Stomach smooth muscle (tissue), 2 donors: ENCODE measurements around the gene ENPP3.

ENCODE experiments used
- H3K27ac ChIP-seq: one replicate; pipeline ENCODE4 v1.7.0; 2013; ENCODE audit warnings: mild to moderate bottlenecking, low read length, inconsistent platforms
- H3K27me3 ChIP-seq, 2 donors: one replicate each; pipeline ENCODE4 v1.7.0; 2013; ENCODE audit warnings: low read length in 2 of 2; ENCODE audit not compliant: insufficient read depth in 2 of 2, control insufficient read depth in 1 of 2
- H3K36me3 ChIP-seq, 2 donors: one replicate each; pipeline ENCODE4 v1.7.0; 2013; ENCODE audit warnings: low read length in 2 of 2; ENCODE audit not compliant: control insufficient read depth in 2 of 2, insufficient read depth in 2 of 2
- H3K4me1 ChIP-seq: one replicate; pipeline ENCODE4 v1.7.0; 2013; ENCODE audit warnings: low read length; ENCODE audit not compliant: control insufficient read depth, insufficient read depth
- H3K4me3 ChIP-seq, 2 donors: one replicate each; pipeline ENCODE4 v1.7.0; 2013; ENCODE audit warnings: low read length in 2 of 2
- H3K9ac ChIP-seq, 2 donors: one replicate each; pipeline ENCODE4 v1.7.0; 2013; ENCODE audit warnings: low read length in 2 of 2, mild to moderate bottlenecking in 1 of 2
- H3K9me3 ChIP-seq, 2 donors: one replicate each; pipeline ENCODE4 v1.7.0; 2013; ENCODE audit warnings: low read length in 2 of 2; ENCODE audit not compliant: control insufficient read depth in 2 of 2
- donor health status: healthy.
- donor health status: Pancreatic carcinoma.

The ENPP3 gene

DNA sequence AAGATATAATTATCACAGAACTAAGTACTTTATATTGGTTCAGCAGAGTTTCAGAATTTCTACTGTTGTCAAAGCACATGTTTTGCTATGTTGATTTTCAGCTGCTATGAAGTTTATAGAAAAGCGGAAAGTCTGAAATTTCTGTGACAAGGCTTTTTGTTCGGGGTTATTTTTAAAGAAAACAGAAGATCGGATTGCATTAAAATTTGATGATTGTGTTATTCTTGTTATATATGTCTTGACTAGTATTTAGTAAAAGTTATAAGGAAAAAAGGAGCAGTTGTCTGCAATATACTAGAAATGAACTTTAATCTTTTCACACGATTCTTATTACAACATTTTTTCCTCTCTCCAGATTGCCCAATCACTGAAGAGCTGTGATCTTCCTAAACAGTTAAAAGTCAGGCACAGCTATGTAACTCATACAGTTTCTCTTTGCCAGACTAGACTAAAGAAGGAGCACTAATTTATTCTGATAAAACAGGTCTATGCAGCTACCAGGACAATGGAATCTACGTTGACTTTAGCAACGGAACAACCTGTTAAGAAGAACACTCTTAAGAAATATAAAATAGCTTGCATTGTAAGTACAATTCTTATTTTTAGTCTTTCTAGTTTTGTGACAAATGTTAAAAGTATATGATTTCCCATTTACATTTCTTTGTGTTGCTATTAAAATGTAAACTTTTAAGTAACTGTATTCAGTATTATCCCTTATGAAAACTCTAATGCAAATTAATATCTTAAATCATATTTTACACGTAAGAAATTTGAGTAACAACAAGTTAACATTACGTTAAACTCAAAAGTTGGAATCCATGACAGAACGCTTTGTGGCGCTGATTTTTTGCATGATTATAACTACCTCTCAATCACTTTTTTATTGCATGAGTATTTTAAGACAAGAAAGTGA is at the start of gene ENPP3:
Gene ENPP3 (plus strand): TSS at position 423 of the 913 bp plus-strand sequence. CDS start 83 bp downstream, at position 506.
- Histone ChIP-seq H3K36me3 (no peaks in the 10 kb centered on the region), H3K27me3 (no peaks in the 10 kb centered on the region), H3K9me3 (no peaks in the 10 kb centered on the region), H3K9ac (no peak within 1 kb of the TSS), H3K4me3 (no peak within 1 kb of the TSS), H3K4me1 (no peaks in the 10 kb centered on the region), H3K27ac (no peak within 1 kb of the TSS)

GRCh38 chr6:131587909-131588308 is 49.2 kb upstream of the ENPP3 start:
- H3K9ac ChIP-seq, result no peak overlapping the region
- H3K4me3 ChIP-seq, result no peak overlapping the region
- no peaks in the 10 kb centered on the region for H3K4me1 ChIP-seq
- no peaks in the 10 kb centered on the region for H3K9me3 ChIP-seq
- peaks cover 26 to 49% of the 10 kb centered on the region in 2 donors for H3K36me3 ChIP-seq
- no peaks in the 10 kb centered on the region for H3K27me3 ChIP-seq
- no peak overlapping the region for H3K27ac ChIP-seq

DNA sequence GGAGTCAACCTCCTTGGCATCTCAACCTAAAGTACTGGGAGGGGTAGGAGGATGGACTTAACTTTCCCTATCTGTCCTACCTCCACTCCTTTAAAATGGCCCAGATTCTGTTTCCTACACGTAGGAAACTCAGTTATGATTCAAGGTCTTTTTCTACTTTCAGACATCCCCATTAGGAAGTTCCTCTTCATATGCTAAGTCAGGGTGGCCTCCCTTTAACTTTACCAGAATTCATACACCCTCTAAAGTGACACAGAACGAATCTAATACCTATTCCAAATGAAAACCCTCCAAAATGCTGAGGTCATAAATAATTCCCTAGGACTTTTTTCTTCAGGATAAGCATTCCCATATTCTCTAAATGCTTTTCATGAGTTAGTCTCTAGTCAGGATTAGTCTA is 48.5 kb upstream of the ENPP3 start:
- Histone ChIP-seq H3K27me3 (no peaks in the 10 kb centered on the region), H3K36me3 (peaks cover 29 to 48% of the 10 kb centered on the region in 2 donors), H3K9ac (no peak overlapping the region), H3K4me3 (no peak overlapping the region), H3K27ac (no peak overlapping the region), H3K4me1 (no peaks in the 10 kb centered on the region), H3K9me3 (no peaks in the 10 kb centered on the region)

- H3K36me3 ChIP-seq, result peaks cover 32 to 56% of the 10 kb centered on the region in 2 donors
- H3K27me3 ChIP-seq, result no peaks in the 10 kb centered on the region
- H3K9me3 ChIP-seq, result no peaks in the 10 kb centered on the region
- H3K9ac ChIP-seq, result no peak overlapping the region
- H3K4me1 ChIP-seq, result no peaks in the 10 kb centered on the region
- H3K27ac ChIP-seq, result no peak overlapping the region
- H3K4me3 ChIP-seq, result no peak overlapping the region
These were observed 44.2 kb upstream of the ENPP3 start for GRCh38 chr6:131592935-131593334.

DNA sequence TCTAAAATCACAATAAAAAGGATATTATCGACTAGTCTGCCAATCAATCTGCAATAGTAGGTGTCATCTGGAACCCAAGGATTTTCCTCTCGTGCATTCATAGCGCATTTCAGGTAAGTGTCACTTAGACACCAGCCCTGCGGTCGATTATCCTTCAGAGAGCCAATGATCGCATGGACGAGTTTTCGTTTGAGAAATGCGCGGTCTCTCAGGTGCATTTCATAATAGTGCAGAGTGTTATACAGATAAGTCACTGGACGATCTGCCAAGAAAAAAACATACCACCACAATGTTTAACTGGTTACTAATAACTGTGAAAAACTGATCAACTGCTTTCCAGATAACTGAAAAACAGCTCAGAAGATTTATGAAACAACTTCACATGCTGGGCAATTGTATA is 43.0 kb upstream of the ENPP3 start:
- H3K4me1 ChIP-seq, result no peaks in the 10 kb centered on the region
- H3K9ac ChIP-seq, result no peak overlapping the region
- H3K27me3 ChIP-seq, result no peaks in the 10 kb centered on the region
- H3K4me3 ChIP-seq, result no peak overlapping the region
- H3K9me3 ChIP-seq, result no peaks in the 10 kb centered on the region
- H3K36me3 ChIP-seq, result peaks cover 35 to 58% of the 10 kb centered on the region in 2 donors
- no peak overlapping the region for H3K27ac ChIP-seq

DNA sequence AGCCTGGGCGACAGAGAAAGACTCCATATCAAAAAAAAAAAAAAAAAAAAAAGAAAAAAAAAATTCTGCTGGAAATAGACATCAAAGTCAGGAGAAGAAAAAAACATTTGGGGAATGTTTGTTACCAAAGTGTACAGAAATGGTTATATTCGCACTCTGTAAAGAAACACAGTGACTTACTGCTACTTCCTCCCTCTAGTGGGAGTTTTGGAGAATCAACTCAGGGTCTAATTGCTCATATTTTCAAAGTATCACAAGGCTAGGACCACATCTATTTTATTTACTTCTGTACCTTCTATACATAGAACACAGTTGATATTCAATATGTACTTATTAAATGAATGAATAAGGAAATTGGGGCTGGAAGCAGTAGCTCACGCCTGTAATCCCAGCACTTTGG is 39.7 kb upstream of the ENPP3 start:
- Histone ChIP-seq H3K9me3 (no peaks in the 10 kb centered on the region), H3K27me3 (no peaks in the 10 kb centered on the region), H3K27ac (no peak overlapping the region), H3K4me3 (no peak overlapping the region), H3K4me1 (no peaks in the 10 kb centered on the region), H3K36me3 (peaks cover 45 to 62% of the 10 kb centered on the region in 2 donors), H3K9ac (no peak overlapping the region)

- H3K36me3 ChIP-seq, result peaks cover 44 to 55% of the 10 kb centered on the region in 2 donors
- H3K27me3 ChIP-seq, result no peaks in the 10 kb centered on the region
- H3K27ac ChIP-seq, result no peak overlapping the region
- H3K9me3 ChIP-seq, result no peaks in the 10 kb centered on the region
- no peak overlapping the region for H3K4me3 ChIP-seq
- H3K9ac ChIP-seq, result no peak overlapping the region
- H3K4me1 ChIP-seq, result no peaks in the 10 kb centered on the region
These were observed 36.4 kb upstream of the ENPP3 start for GRCh38 chr6:131600716-131601115.

DNA sequence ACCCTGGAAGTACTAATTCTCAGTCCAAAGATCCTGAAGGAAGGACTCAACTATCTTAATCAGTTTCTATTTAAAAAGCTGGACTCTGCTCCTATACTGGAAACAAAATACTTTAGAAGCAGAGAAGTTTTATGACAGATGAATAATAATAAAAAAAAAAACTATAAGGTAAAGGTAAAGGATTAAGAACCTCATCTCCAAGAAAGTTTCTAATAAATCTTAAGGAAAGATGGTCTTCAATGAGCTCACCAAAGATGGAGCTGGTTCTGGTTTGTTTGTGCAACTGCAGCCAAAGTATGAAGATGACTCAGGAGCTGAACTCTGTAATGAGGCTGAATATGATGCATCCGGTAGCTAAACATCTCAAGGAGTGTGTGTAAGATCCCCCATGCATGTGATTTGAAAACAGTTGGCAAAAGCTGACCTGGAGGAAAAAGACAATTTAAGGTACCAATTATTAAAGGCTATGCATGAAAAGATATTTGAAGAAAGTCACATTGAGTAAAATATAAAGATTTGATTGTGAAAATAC is 34.3 kb upstream of the ENPP3 start:
- no peaks in the 10 kb centered on the region for H3K9me3 ChIP-seq
- H3K4me3 ChIP-seq, result no peak overlapping the region
- no peak overlapping the region for H3K9ac ChIP-seq
- H3K36me3 ChIP-seq, result peaks cover 50 to 53% of the 10 kb centered on the region in 2 donors
- H3K27ac ChIP-seq, result no peak overlapping the region
- no peaks in the 10 kb centered on the region for H3K4me1 ChIP-seq
- H3K27me3 ChIP-seq, result no peaks in the 10 kb centered on the region

GRCh38 chr6:131613296-131613925 is 23.7 kb upstream of the ENPP3 start:
- no peaks in the 10 kb centered on the region for H3K27me3 ChIP-seq
- H3K4me1 ChIP-seq, result no peaks in the 10 kb centered on the region
- no peak overlapping the region for H3K27ac ChIP-seq
- no peak overlapping the region for H3K9ac ChIP-seq
- no peak overlapping the region for H3K4me3 ChIP-seq
- peaks cover 38 to 53% of the 10 kb centered on the region in 2 donors for H3K36me3 ChIP-seq
- no peaks in the 10 kb centered on the region for H3K9me3 ChIP-seq

- Histone ChIP-seq H3K36me3 (peaks cover 37 to 49% of the 10 kb centered on the region in 2 donors), H3K27ac (no peak overlapping the region), H3K9me3 (no peaks in the 10 kb centered on the region), H3K4me1 (no peaks in the 10 kb centered on the region), H3K27me3 (no peaks in the 10 kb centered on the region), H3K4me3 (no peak overlapping the region), H3K9ac (no peak overlapping the region)
These were observed 21.8 kb upstream of the ENPP3 start for GRCh38 chr6:131615275-131615674.
